NCI-H345 treated with DMSO at 0.1 percent for 48 hours (cell line): ENCODE results near the gene TXNRD1.

ENCODE experiments used
- DNase-seq: peaks from one replicate; lab custom pipeline; 2025; ENCODE audit not compliant: unreplicated experiment; lab: John Stamatoyannopoulos, UW

Gene TXNRD1

DNA sequence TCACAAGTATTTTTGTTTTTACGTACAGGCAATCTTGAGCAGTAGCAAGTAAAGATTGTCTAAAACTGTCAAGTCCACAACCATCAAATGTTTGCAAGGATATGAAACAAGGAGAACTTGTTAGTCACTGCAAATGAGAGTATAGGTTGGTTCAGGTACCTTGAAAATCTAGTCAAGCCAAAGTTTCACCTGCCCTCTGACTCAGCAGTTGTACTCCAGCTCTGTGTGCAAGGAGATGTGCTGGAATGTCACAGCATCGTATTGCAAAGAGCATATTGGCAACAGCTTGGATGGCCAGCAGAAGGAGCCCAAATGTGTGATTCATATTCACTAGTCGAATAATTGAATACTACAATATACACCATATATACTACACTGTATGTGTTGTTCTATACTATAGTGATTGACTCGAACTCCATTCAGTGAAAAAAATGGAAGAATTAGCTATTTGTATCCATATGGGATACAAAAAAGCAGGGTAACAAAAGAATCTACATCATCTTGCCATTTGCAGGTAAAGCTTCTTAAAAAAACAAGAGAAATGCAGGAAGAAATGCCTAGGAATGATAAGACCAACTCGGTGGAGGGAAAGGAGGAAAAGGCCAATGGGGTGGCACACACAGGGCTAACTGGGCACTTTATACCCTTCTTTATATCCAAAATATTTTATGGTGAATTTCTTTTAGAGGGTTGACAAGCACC lies 131.9 kb downstream of the TXNRD1 start:
- no peak for DNase-seq

DNA sequence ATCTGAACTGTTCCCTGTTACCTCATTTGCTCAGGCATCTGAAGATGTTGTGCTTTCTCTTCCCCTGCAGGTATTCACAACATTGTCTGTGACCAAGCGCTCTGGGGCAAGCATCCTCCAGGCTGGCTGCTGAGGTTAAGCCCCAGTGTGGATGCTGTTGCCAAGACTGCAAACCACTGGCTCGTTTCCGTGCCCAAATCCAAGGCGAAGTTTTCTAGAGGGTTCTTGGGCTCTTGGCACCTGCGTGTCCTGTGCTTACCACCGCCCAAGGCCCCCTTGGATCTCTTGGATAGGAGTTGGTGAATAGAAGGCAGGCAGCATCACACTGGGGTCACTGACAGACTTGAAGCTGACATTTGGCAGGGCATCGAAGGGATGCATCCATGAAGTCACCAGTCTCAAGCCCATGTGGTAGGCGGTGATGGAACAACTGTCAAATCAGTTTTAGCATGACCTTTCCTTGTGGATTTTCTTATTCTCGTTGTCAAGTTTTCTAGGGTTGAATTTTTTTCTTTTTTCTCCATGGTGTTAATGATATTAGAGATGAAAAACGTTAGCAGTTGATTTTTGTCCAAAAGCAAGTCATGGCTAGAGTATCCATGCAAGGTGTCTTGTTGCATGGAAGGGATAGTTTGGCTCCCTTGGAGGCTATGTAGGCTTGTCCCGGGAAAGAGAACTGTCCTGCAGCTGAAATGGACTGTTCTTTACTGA lies 132.9 kb downstream of the TXNRD1 start:
- DNase-seq = no peak

DNA sequence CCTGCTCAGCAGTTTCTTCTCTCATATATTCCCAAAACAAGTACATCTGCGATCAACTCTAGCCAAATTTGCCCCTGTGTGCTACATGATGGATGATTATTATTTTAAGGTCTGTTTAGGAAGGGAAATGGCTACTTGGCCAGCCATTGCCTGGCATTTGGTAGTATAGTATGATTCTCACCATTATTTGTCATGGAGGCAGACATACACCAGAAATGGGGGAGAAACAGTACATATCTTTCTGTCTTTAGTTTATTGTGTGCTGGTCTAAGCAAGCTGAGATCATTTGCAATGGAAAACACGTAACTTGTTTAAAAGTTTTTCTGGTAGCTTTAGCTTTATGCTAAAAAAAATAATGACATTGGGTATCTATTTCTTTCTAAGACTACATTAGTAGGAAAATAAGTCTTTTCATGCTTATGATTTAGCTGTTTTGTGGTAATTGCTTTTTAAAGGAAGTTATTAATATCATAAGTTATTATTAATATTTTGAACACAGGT lies 133.5 kb downstream of the TXNRD1 start:
- DNase-seq = no peak

DNA sequence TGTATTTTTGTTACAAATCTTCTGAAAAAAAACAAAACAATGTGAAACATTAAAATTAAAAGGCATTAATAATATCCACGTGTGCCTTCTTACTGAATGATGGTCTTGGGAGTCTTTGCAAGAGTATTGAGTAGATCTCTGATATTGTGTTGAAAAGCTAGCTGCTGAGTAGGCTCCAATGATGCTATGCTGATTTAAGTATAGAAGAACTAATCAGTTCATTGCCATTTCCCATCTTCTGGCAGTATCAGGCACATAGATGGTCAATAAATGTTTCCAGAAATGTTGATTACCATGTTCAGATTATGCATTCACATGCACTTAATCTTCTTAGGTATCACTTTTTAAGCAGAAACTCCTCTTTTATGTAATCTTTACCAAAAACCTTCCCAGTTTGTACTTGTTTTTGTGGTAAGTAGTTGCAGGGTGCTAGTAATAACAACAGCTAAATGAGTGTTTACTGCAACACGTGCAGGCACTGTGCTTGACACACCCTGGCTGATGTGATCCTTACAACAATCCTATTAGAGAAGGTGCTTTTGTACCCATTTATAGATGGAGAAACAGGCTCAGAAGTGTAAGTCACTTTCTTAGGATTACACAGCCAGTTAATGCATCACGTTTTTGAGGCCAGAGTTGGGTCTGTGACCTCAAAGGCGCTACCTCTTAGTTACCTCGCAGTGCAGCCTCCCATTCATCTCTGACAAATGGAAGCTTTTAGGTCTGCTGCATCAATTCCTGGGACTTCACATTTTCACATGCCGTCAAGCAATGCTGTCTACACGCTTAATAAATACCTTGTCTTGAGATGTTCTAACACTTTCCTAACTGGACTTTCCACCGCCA lies 134.9 kb downstream of the TXNRD1 start:
- no peak for DNase-seq

DNA sequence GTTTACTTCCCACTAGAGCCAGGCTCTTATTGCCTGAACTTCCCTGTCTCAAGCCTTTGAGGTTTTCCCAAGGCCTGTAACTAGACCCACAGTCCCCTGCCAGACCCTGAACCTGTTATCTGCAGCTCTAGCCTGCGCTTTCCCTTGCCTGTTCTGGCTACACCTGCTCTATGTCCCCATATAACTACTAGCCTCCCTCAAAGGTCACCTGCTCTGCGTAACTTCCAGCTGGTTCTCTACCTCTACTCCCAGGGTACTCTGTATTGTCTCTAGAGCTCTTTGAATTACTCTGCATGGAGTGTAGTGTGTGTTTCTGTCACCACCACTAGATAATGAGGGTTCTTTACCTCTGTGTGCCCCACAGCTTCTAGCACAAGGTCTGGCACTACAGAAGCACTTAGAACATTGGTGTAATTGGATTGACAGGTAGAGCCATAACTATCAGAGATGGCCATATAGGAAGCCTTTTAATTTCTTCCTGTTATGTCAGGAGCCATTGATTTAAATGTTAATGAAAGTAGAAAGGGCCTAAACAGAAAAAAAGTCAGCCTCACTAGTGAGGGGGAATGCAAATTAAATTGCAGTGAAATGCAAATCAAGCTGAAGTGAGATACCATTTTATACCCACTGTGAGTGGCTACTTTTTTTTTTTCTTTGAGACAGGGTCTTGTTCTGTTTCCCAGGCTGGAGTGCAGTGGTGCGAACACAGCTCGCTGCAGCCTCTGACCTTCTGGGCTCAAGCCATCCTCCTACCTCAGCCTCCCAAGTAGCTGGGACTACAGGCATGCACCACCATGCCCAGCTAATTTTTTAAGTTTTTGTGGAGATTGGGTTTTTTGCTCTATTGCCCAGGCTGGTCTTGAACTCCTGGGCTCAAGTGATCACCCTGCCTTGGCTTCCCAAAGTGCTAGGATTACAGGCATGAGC lies 135.7 kb downstream of the TXNRD1 start:
- no peak for DNase-seq

DNA sequence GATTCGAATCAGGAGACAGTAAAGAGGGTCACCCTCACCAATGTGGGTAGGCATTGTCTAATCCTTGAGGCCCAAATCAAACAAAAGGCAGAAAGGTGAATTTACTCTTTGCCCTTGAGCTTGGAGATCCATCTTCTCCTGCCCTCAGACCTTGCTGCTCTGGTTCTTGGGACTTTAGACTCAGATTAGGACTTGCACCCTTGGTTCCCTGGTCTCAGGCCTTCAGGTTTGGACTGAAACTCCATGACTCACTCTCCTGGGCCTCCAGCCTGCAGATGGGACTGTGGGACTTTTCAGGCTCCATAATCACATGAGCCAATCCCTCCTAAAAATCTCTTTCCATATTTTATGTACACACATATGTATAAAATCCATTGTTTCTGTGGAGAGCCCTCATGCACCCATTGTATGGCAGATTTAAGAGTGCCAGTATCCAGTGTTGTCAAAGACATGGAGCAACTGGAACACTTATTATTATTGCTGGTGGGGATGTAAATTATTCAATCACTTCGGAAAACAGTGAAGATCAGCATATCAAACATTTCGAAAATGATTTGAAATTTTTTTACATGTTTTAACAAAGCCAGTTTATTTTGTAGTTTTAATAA lies 136.6 kb downstream of the TXNRD1 start:
- DNase-seq = no peak

DNA sequence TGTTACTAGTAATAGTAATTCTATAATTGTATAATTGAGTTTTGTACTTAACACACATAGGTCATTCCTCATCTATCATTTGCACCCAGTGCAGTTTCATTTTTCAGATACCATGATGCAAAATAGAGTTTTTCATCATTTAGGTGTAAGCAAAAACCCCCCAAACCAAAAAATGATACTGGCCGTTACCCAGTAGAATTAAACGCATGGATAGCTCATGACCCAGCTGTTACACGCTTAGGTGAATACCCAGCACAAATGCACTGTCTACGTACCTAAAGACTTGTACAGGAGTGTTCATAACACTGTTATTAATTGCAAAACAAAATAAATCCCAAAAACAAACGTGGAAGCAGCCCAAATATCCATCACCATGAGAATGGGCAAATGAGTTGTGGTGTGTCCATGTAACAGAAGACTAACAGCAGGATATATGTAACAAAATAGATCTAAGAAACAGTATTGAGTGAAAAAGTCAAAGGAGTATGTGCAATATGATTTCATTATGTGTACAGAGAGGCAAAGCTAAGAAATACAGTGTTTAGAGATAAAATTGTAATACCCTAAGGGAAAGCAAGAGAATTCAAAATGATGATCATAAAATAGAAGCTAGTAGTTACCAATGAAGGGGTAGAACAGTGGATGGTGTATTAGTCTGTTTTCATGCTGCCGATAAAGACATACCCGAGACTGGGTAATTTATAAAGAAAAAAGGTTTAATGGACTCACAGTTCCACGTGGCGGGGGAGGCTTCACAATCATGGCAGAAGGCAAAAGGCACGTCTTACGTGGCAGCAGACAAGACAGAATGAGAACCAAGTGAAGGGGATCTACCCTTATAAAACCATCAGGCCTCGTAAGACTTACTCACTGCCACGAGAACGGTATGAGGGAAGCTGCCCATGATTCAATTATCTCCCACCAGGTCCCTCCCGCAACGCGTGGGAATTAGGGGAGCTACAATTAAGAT lies 137.7 kb downstream of the TXNRD1 start:
- no peak for DNase-seq

DNA sequence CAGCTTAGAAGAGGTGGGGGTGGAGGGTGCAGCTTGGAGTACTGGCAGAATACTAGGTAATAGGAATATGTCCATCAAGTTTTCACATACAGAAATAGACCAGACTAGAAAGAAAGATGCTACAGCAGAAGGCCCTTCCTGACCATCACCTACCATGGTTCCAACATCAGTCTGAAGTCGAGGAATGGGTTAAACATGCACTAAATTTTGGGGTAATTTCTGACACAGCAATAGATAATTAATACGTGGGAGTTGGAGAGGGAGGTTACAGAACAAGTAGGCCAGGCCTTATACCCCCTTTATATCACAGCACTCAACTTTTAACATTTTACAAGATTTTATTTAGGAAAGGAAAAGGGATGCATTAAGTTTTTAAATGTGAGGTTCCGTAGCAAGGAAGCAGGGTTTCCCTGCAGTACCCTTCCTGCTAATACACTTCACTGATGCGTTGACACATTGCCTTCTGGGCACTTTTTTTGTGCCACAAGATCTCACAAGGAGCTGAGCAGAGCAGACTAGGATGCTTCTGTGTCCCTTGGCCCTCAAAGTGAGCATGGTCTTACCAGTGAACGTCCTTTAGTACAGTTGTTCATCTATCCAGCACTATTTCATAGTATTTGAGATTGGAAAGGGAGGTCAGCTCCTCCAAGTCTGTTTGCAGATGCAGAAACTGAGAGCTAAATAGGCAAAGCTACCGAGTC lies 138.7 kb downstream of the TXNRD1 start:
- DNase-seq = no peak

DNA sequence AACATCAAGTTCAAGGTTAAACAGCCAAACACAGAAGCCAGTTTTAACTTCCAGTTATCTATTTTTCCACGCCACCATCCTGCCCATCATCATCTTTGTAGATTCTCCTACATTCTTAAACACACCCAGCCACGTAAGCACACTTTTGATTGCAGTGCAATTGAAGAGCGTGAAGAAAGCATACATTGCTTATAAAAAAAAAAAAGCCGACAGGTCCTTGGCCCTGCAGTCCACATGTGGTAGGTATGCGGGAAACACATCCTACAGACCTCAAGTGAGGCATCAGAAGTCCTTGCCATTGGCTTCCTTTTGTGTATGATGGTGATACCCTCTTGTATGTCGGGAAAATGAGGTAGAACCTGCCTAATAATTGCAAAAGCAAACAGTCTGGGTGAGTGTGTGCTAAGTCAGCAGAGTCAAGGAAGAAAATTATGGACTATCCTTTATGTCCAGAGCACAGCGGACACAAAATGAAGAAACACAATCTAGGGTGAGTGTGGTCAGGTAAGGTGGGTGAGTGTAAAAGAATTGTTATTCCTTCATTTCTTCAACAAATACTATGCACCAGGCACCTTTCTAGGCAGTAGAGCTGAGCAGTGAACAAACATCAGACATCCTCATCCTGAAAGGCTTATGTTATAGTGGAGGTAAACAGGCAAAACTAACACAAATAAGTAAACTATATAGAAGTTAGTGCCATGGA lies 139.4 kb downstream of the TXNRD1 start:
- no peak for DNase-seq

DNA sequence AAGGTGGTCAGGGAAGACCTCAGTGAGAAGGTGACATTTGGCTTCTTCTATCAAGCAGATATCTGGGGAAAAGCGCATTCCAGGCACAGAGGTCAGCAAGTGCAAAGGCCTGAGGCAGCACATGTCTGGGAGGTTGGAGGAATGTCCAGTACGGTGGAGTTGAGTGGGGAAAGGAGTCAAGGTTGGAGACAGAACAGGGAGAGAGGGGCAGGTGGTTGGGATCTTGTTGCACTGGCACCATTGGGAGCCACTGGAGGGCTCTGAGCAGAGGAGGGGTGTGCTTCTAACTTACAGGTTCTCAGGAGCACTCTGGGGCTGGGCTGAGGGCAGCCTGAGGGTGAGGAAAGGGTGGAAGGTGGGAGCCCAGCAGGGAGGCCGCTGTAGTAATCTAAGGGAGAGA lies 140.1 kb downstream of the TXNRD1 start:
- DNase-seq = no peak

DNA sequence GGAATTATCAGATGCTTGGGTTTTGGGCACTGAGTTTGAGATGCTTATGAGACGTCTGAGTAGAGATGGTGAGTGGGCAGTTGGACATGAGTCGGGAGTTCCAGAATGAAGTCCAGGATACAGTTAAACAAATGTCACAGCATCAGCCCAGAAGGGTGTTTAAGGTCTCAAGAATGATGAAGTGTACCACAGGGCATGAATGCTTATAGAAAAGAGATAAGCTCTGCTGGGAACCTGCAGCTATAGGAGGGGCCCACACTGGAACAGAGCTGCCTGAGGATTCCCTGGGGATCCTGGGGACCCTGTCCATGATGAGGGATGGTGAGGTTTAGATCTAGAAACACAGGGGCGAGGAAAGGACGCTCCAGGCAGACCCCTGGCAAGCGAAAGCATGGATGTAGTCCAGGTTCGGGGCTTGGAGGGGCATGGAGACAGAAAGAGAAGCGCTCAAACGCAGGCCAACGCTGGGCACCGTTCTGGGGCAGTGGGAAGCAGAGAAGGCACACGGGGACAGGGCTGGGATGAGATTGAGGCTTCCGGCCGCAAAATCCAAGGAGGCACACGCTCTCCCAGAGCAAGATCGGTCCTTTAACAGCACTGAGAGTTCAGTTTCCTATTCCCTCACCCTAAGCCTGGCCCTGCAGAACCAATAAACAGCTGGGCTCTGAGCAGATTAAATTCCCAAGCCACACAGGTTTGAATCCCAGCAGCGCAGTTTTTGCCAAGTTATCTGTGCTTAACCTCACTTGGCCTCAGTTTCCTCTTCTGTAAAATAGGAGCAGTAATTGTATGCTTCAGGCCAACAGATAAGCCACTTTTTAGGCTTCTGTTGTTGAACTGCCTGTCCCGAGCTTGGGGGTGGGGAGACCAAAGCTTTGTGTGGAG lies 140.9 kb downstream of the TXNRD1 start:
- no peak for DNase-seq

DNA sequence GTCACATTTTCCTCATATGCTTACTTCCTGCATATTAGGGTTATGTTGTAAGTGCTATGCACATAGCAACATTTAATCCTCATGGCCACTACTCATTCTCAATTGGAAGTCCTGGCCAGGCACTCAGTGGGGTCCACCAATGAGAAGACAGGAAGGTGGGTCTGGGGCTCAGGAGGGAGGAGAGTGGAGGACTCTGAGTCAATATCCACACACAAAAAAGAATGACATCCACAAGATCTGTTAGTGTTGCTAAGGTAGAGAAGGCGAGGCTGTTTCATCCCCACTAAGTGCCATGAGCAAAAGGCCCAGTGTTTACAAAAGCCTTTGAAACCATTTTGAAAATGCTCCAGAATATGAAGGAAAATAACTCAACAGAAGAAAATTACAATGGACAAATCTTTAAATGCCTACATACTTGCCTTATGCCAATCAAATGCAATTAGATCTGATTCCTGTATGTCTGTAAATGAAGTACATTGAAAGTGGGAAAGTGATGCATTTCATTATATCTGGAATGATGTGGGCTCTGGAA lies 141.9 kb downstream of the TXNRD1 start:
- DNase-seq = no peak

DNA sequence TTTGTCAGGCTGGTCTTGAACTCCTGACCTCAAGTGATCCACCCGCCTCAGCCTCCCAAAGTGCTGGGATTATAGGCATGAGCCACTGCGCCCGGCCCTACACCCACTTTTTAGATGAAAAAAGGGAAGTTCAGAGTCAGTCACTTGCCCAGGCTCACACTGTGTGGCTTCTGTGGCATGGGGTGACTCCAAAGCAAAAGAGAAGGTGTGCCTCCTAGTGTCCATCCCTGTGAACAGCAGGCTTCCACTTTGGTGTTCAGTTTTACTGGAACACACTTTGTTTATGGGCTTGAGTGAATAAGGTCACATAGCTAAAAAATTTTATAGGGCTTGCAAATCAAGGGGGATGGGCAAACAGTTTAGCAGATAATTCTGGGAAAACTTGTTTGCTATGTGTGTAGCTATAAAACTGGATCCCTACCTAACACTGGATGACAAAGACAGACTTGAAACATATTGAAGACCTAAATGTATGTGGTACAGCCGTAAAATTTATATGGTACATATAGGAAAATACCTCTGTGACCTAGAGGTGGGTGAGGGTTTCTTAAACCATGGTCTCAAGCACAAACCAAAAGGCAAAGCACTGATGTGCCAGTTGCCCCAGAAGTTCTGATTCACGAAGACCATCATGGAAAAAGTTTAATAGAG lies 142.9 kb downstream of the TXNRD1 start:
- DNase-seq = peak; percentile 10

DNA sequence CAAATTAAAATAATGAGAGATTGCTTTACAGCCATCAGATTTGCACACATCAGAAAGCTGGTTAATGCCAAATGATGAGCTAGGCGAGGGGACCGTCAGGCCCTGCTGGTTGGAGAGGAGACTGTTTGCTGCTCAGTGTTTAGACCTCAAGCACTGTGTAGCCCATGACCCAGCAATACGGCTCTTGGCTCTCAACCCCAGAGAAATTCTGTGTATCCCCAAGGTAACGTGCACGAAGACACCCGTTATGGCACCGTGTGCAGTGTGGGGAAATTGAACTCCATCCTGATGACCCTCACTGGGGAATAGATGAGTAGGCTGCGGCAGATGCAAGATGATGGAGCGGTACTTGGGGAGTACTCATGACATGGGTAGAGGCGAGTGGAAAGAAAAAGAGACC lies 143.6 kb downstream of the TXNRD1 start:
- DNase-seq = no peak

DNA sequence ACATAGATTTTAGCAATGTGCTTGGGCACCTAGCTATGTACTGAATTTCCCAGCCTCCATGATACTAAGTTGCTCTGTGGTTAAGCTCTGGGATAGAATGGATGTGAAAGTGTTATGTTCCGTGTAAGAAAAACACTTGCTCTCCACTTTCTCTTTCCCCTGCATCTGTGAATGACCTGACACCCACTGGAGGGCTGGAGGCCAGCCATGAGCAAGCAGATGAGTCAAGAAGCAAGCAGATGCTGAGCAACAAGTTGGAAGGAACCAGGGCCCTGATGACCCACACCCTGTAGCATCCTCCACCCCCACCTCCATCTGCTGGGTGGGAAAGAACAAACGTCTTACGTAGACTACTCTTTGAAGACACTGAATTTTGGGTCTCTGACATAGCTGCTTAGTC lies 144.6 kb downstream of the TXNRD1 start:
- DNase-seq = no peak
